ENCODE measurements around the gene KDM6A.

DNA sequence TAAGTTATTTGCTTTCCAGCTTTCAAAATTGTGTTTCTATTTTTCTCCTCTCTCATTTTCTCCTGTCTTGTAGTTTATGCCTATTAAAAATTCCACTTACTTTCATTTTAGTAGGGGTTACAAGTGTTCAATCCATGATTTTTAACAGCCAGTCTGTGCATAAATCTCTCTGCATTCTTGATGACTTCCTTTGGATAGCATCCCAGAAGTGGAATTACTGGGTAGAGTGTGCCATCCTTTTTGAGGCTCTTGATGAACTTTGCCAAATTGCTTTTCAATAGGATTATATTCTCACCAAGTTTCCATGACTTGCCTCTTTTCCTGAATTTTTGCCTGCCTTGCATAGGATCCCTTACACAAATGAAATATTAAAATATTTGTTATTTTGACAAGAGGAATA lies 269.2 kb downstream of the KDM6A start:
- TF ChIP-seq RARB (CRISPR knock-in tag; IDR thresholded peaks at IDR 0.05) (no peak), ARNTL (CRISPR knock-in tag; IDR thresholded peaks at IDR 0.05; ENCODE audit: borderline replicate concordance, low read depth) (no peak), ESRRG (CRISPR knock-in tag; IDR thresholded peaks at IDR 0.05) (no peak)
- TF ChIP-seq, protein P1, sequence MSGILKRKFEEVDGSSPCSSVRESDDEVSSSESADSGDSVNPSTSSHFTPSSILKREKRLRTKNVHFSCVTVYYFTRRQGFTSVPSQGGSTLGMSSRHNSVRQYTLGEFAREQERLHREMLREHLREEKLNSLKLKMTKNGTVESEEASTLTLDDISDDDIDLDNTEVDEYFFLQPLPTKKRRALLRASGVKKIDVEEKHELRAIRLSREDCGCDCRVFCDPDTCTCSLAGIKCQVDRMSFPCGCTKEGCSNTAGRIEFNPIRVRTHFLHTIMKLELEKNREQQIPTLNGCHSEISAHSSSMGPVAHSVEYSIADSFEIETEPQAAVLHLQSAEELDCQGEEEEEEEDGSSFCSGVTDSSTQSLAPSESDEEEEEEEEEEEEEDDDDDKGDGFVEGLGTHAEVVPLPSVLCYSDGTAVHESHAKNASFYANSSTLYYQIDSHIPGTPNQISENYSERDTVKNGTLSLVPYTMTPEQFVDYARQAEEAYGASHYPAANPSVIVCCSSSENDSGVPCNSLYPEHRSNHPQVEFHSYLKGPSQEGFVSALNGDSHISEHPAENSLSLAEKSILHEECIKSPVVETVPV (CRISPR knock-in tag; IDR thresholded peaks at IDR 0.05), result no peak
- TF ChIP-seq, protein P2, sequence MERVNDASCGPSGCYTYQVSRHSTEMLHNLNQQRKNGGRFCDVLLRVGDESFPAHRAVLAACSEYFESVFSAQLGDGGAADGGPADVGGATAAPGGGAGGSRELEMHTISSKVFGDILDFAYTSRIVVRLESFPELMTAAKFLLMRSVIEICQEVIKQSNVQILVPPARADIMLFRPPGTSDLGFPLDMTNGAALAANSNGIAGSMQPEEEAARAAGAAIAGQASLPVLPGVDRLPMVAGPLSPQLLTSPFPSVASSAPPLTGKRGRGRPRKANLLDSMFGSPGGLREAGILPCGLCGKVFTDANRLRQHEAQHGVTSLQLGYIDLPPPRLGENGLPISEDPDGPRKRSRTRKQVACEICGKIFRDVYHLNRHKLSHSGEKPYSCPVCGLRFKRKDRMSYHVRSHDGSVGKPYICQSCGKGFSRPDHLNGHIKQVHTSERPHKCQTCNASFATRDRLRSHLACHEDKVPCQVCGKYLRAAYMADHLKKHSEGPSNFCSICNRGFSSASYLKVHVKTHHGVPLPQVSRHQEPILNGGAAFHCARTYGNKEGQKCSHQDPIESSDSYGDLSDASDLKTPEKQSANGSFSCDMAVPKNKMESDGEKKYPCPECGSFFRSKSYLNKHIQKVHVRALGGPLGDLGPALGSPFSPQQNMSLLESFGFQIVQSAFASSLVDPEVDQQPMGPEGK (CRISPR knock-in tag; IDR thresholded peaks at IDR 0.05; ENCODE audit: borderline replicate concordance), result no peak

Data from SK-N-SH treated with all-trans-retinoic acid at 6 μM for 48 hours (cell line).